Measurements from ENCODE around the gene CWC22. TPM values are rescaled to one million over a fixed set of nuclear protein-coding genes. Genes with fewer than 3 reads are reported as not detected.
"Not testable (repeated sequence)": the region's sequence is repeated elsewhere in the genome, so short reads cannot be mapped to it uniquely, and the experiment has no call there.

CWC22 gene
- total RNA-seq, 1 experiment from 2014 or later: 17.5 TPM

DNA sequence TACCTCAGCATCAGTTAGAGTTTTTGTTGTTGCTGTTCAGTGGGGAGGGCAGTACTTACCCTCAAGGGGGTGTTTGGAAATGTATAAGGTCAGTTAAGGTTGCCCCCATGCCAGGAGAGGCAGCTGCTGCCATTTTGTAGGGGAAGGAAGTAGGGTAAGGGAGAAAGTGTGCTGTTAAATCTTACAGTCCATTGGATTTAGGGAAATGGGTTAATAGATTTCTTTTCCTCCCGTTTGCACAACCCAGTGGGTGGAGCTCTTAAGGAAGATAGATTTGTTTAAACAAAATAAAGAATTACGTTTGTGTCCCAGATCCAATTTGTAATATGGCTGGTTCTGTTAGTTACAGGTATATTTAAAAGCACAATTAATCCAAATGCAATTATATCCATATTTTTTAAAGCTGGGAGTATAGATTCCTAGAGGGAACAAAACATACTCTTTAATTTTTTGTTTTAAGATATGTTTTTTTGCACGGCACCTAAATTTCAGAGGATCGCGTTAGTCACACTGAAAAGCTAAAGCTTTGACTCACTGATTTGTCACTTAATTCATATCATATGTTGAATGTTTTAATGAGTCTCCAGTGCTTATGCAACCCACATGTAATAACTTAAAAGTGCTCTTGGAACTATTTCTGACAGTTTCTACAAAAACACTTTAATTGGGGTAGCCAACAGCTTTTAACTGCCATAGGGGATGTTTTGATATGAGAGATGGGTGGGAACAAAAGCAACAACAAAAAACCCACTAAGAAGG lies 9.0 kb upstream of the CWC22 start:
- Histone ChIP-seq H3K4me3 (ENCODE audit: insufficient read depth, low read depth, low read length) (no peak overlapping the region), H3K27me3 (ENCODE audit: control insufficient read depth, insufficient read depth, low read length) (no peaks in the 10 kb centered on the region), H3K36me3 (replicated peaks; ENCODE audit: control insufficient read depth, insufficient read depth, low read length) (no peaks in the 10 kb centered on the region)
- DNase-seq: no peak

DNA sequence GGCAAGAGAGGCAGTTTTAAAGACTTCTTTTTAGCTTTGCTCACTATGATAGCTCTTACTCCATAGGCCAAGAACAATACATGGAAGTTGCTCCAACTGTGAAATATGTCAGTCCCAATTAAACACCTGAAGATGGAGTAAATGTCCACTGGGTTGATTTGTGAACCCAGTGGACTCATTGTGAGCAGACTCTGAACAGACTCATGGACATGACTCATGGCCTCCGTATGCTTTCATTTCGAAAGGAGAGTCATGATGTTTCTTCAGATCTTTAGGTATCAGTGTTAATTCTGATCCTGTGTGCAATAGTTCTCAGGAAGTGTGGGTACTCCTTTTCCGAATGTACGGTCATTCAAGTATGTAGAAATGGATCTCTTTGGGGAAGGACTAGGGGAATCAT lies 5.4 kb upstream of the CWC22 start:
- no peak overlapping the region for H3K4me3 ChIP-seq (ENCODE audit: insufficient read depth, low read depth, low read length)
- no peak for DNase-seq
- H3K36me3 ChIP-seq (replicated peaks; ENCODE audit: control insufficient read depth, insufficient read depth, low read length): no peaks in the 10 kb centered on the region
- no peaks in the 10 kb centered on the region for H3K27me3 ChIP-seq (ENCODE audit: control insufficient read depth, insufficient read depth, low read length)

DNA sequence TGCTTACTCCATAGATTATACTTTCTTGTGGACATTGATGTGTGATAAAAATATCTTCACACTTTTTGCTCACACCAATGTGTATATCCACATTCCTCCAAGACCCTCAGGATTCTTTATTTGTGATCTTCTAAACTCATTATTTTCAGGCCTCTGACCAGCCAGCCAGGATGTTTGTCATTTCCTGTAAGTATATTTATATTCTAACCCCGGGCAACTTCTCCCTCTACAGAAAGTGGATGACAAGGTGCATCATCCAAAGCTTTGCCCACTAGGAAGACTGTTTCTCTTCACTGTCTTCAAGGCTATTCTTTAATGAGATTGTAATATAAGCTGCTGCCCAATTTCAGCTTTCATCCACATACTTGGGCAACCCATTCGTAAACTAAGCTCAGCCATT lies 3.6 kb upstream of the CWC22 start:
- Histone ChIP-seq H3K36me3 (replicated peaks; ENCODE audit: control insufficient read depth, insufficient read depth, low read length) (no peaks in the 10 kb centered on the region), H3K27me3 (ENCODE audit: control insufficient read depth, insufficient read depth, low read length) (no peaks in the 10 kb centered on the region), H3K4me3 (ENCODE audit: insufficient read depth, low read depth, low read length) (no peak overlapping the region)
- DNase-seq: no peak

DNA sequence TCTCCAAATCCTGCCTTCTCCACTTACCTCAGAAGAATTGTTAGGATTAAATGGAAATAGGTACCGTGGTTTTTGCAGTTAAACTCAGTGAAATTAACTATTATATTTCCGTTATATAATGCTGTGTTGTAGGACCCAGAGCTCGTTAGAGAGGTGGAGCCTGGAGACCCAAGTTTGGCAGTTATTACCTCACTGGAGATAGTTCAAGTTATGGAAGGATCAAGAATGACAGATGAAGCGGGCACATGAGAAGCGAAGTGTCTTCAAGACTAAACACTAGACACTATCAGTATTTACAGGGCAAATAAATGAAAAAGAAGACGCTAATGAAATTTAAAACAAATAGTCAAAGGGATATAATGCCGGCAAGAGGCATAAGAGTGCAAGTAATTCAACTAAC lies 866 bp downstream of the CWC22 start:
- H3K4me3 ChIP-seq (ENCODE audit: insufficient read depth, low read depth, low read length): peak overlapping the region; percentile 84
- H3K36me3 ChIP-seq (replicated peaks; ENCODE audit: control insufficient read depth, insufficient read depth, low read length): no peaks in the 10 kb centered on the region
- no peak for DNase-seq
- H3K27me3 ChIP-seq (ENCODE audit: control insufficient read depth, insufficient read depth, low read length): no peaks in the 10 kb centered on the region

DNA sequence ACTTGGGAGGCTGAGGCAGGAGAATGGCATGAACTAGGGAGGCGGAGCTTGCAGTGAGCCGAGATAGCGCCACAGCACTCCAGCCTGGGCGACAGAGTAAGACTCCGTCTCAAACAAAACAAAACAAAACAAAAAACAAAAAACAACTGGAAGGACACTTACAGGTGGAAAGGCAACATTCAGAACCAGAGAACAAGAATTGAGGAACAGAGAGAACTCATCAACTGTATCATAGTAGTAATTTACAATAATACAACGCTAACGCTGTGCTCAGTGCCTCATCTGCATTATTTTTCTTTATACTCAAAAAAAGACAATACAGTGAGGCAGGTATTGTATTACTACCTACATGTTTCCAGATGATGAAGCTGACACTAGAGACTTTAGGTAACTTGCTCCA lies 1.6 kb downstream of the CWC22 start:
- H3K4me3 ChIP-seq (ENCODE audit: insufficient read depth, low read depth, low read length); H3K36me3 ChIP-seq (replicated peaks; ENCODE audit: control insufficient read depth, insufficient read depth, low read length); H3K27me3 ChIP-seq (ENCODE audit: control insufficient read depth, insufficient read depth, low read length); DNase-seq: not testable (repeated sequence)

DNA sequence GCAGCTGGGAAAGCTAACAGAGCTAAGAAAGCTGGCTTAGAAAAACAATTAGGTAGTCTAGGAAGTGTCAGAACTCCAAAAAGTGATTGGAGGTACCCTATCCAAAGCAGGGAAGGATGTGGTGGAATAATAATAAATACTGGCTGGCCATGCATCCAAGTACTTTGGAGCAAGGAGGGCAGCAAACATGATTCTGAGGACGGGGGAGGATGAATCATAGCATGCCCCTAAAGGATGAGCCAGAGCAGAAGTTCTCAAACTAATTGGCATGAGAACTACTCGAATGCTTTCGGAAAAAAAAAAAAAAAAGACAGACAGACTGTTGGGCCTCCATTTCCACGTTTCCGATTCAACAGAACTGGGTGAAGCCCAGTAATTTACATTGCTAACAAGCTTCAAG lies 2.4 kb downstream of the CWC22 start:
- no peaks in the 10 kb centered on the region for H3K36me3 ChIP-seq (replicated peaks; ENCODE audit: control insufficient read depth, insufficient read depth, low read length)
- no peak for DNase-seq
- no peaks in the 10 kb centered on the region for H3K27me3 ChIP-seq (ENCODE audit: control insufficient read depth, insufficient read depth, low read length)
- H3K4me3 ChIP-seq (ENCODE audit: insufficient read depth, low read depth, low read length): no peak overlapping the region

DNA sequence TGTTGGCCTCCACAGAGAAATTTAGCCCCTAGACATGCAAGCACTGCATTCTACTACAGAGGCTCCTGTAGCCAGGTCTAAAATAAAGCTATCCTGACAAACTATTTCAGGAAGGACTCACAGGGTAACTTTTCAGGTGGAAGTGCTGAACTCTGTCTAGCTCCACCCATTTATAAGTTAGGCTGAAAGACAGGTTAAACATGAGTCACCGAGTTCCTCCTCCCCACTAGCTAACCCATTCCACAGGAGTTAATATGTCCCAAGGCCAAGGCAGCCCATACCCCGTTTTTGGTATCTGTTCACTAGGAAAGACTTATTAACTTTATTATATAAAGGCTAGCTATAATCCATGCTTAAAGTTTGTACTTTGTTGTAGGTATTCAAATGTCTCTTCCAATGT lies 3.5 kb downstream of the CWC22 start:
- Histone ChIP-seq H3K4me3 (ENCODE audit: insufficient read depth, low read depth, low read length) (no peak overlapping the region), H3K27me3 (ENCODE audit: control insufficient read depth, insufficient read depth, low read length) (no peaks in the 10 kb centered on the region), H3K36me3 (replicated peaks; ENCODE audit: control insufficient read depth, insufficient read depth, low read length) (no peaks in the 10 kb centered on the region)
- DNase-seq: no peak

DNA sequence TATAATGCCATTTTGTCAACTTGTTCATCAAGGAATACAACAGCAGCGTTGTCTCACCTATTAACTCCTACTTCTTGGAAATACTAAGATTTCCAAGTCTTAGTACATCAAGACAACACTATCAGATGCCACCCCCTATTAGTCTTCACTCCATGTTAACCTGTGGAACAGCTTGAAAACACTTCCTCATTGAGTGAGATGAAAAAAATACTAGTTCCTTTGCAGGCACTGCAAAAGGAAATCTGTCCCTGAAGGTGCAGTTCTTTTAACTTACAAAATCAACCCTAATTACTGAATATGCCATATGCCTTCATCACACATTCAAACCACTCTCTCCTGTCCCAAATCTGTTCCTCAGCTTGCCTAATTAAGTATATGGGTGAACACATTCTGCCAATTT lies 4.0 kb downstream of the CWC22 start:
- Histone ChIP-seq H3K4me3 (ENCODE audit: insufficient read depth, low read depth, low read length) (no peak overlapping the region), H3K36me3 (replicated peaks; ENCODE audit: control insufficient read depth, insufficient read depth, low read length) (no peaks in the 10 kb centered on the region), H3K27me3 (ENCODE audit: control insufficient read depth, insufficient read depth, low read length) (no peaks in the 10 kb centered on the region)
- no peak for DNase-seq

DNA sequence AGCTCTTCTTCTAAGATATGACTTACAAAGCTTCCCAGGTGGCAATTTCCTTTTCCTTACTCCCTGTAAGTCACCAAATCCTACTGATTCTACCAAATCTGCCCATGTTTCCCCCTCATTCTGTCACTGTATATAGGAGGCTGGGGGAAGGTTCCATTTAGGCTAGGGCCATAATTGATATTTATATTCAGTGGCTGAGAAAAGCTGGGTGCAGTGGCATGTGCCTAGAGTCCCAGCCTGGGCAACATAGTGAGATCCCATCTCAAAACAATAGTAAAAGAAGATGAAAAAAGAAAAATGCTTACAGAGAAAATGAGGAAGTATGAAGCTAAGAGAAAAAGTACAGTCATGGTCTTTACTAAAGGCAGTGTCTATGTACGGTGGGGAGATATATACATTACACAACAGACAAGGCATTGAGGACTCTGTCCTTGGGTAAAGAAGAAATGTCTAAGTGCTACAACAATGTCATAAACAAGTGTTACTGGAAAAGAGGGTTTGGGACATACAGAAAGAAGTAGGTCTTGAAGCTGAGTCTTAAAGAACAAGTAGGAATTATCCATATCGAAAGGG lies 4.8 kb downstream of the CWC22 start:
- Histone ChIP-seq H3K27me3 (ENCODE audit: control insufficient read depth, insufficient read depth, low read length) (no peaks in the 10 kb centered on the region), H3K36me3 (replicated peaks; ENCODE audit: control insufficient read depth, insufficient read depth, low read length) (no peaks in the 10 kb centered on the region), H3K4me3 (ENCODE audit: insufficient read depth, low read depth, low read length) (no peak overlapping the region)
- DNase-seq: no peak

DNA sequence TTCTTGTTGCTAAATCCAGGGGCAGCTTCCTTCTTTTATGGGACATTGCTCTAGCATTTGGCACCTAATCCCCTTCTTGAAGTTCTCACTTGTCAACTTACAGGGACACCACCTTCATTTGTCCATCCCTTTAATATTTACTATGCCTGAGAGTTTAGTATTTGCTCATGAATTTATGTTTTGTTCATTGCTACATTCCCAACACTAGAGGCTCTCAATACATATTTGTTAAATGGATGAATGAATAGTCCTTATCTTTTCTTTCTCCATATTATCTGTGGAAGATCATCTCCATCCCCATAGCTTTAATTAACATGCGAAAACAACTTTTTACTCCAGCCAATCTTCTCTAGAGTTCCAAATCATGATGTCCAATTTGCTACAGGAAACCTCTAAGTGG lies 5.4 kb downstream of the CWC22 start:
- H3K27me3 ChIP-seq (ENCODE audit: control insufficient read depth, insufficient read depth, low read length): no peaks in the 10 kb centered on the region
- DNase-seq: no peak
- H3K4me3 ChIP-seq (ENCODE audit: insufficient read depth, low read depth, low read length): no peak overlapping the region
- H3K36me3 ChIP-seq (replicated peaks; ENCODE audit: control insufficient read depth, insufficient read depth, low read length): no peaks in the 10 kb centered on the region

DNA sequence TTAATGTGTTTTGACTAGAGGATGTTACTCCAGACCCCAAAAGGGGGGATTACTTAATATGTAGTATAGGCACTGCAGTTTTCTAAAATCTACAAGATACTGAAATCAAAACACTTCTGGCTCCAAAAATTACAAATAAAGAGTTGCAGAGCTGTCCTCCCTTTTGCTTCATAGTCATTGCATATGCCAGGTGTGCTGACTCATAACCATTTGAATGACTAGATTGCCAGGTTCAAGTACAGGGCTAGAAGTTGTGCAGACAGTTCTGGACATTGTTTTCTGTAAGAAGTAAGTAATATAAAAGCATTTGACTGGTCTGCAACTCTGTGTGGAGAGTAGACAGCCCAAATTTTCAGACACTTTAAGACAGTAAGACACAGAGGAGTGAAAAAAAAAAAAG lies 6.7 kb downstream of the CWC22 start:
- H3K27me3 ChIP-seq (ENCODE audit: control insufficient read depth, insufficient read depth, low read length): no peaks in the 10 kb centered on the region
- H3K4me3 ChIP-seq (ENCODE audit: insufficient read depth, low read depth, low read length): no peak overlapping the region
- no peaks in the 10 kb centered on the region for H3K36me3 ChIP-seq (replicated peaks; ENCODE audit: control insufficient read depth, insufficient read depth, low read length)
- no peak for DNase-seq

DNA sequence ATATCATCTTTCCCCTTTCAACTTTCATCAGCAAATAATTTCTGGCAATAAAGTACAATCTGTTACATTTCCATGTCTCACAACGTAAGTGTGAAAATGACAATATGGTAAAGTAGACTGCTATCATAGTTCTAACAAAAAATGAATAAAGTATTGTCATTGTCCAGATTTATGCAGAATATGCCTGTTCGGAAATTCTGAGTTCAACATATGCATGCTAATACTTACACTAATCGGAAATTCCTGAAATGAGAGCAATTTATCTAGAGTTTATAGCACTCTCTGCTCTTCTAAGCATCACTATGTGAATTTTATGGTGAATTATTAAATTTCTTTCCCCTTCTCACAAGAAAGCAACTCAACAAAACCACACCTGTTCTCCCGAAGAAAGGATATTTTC lies 8.1 kb downstream of the CWC22 start:
- Histone ChIP-seq H3K4me3 (ENCODE audit: insufficient read depth, low read depth, low read length) (no peak overlapping the region), H3K36me3 (replicated peaks; ENCODE audit: control insufficient read depth, insufficient read depth, low read length) (no peaks in the 10 kb centered on the region), H3K27me3 (ENCODE audit: control insufficient read depth, insufficient read depth, low read length) (no peaks in the 10 kb centered on the region)
- no peak for DNase-seq

DNA sequence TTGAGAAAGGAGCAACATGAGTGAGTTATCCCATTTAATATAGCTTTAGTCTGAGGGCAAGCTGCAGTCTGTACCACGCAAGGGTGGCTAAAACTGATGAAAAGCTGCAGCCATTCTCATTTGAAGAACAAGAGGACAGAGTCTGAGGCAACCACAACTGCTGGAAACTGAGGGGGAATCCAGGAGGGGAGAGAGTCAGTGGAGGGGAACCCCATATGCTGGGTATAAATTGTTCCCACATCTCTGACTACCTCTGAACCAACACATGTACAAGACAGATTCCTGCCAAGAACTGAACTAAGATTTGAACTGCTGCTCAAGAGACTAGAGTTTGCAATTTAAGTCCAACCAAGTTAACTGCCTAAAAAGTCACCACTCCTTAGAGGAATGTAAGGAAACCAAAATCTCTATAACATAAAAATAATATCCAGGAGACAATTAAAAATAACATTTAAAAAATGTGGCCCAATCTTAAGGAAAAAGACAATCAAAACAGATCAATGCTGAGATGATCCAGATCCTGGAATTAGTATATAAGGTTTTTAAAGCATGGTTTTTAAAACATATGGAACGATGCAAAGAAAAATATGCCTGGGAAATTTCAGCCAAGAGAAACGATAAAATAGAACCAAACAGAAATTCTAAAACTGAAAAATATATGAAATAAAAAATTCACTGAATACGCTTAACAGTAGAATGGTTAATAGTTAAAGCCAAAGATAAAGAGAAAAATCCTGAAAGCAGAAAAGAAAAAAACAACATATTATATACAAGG lies 11.2 kb downstream of the CWC22 start:
- peaks cover 1% of the 10 kb centered on the region for H3K36me3 ChIP-seq (replicated peaks; ENCODE audit: control insufficient read depth, insufficient read depth, low read length)
- no peak for DNase-seq
- no peak overlapping the region for H3K4me3 ChIP-seq (ENCODE audit: insufficient read depth, low read depth, low read length)
- H3K27me3 ChIP-seq (ENCODE audit: control insufficient read depth, insufficient read depth, low read length): no peaks in the 10 kb centered on the region

DNA sequence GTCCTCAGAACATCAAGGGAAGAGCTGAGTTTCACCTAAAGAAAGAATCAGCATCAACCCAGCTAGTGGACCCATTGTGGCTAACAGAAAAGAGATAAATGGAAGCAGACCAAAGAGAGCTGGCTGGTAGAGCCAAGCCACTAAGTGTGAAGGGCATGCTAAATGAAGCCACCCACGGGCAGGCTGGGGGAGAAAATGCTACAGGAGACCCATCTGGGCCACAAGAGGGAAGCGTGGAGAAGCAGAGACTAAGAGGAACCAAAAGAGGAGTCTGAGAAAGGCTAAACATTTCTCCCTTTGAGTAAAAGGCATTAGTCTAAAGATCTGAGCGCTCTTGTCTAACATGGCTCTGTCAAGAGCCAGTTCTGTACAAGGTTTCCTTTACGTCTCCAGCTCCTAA lies 15.8 kb downstream of the CWC22 start:
- H3K36me3 ChIP-seq (replicated peaks; ENCODE audit: control insufficient read depth, insufficient read depth, low read length): peaks cover 5% of the 10 kb centered on the region
- H3K4me3 ChIP-seq (ENCODE audit: insufficient read depth, low read depth, low read length): no peak overlapping the region
- DNase-seq: peak; percentile 50
- H3K27me3 ChIP-seq (ENCODE audit: control insufficient read depth, insufficient read depth, low read length): no peaks in the 10 kb centered on the region

DNA sequence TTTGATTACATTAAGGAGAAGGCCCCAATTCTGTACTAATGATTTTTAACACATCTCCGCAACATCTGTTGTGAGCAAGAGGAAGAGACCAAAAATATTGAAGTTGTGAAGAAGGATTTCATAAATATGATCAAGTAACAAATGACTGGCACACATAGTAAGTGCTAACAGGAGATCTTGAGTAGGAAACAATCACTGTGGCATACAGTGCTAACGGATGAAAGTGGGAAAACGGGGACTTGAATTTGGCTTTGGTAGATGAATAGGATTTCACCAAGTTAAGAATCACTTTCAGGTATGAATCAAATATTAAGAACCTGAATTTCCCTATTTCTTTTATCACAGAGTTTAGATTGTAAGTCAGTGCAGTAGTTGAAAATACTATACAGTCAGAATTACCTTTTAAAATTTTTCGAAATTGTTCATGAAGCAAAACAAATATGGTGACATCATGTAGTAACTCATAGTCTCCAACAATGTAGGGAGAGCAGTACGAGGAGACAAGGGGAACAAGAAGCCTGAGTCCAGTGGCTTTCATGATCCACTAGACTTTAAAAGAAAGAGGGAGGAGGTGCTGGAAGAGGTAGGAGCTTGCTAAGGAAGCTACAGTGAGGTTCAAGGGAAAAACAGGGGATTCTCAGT lies 16.3 kb downstream of the CWC22 start:
- DNase-seq: no peak
- peaks cover 5% of the 10 kb centered on the region for H3K36me3 ChIP-seq (replicated peaks; ENCODE audit: control insufficient read depth, insufficient read depth, low read length)
- no peak overlapping the region for H3K4me3 ChIP-seq (ENCODE audit: insufficient read depth, low read depth, low read length)
- no peaks in the 10 kb centered on the region for H3K27me3 ChIP-seq (ENCODE audit: control insufficient read depth, insufficient read depth, low read length)
